NB4 (cell line): ENCODE measurements around the gene TBC1D14.
A peak's percentile ranks its signal among the peaks of the same experiment; 100 is the strongest.

Experiments
- DNase-seq: peaks from one replicate; pipeline ENCODE4 v3.0.0; 2010; ENCODE audit warnings: low read depth
- H3K4me3 ChIP-seq: one replicate; pipeline ENCODE4 v1.5.1; 2011; ENCODE audit warnings: mild to moderate bottlenecking, low read depth, low read length, moderate library complexity
- MYC ChIP-seq: IDR thresholded peaks from 2 replicates; pipeline ENCODE4 v1.6.1; 2011; ENCODE audit warnings: low read depth, low read length
- POLR2A ChIP-seq: IDR thresholded peaks from 2 replicates; pipeline ENCODE4 v1.6.1; 2011; ENCODE audit warnings: mild to moderate bottlenecking; ENCODE audit not compliant: insufficient read length; ENCODE audit errors: extremely low read depth
- TF ChIP-seq, protein P1 (sequence below): IDR thresholded peaks from 2 replicates; pipeline ENCODE4 v1.6.1; 2011; ENCODE audit warnings: low read depth, low read length
- TF ChIP-seq, protein P2 (sequence below): IDR thresholded peaks from one replicate; pipeline ENCODE4 v1.5.1; 2012; ENCODE audit warnings: low read depth, low read length

The TBC1D14 gene

GRCh38 chr4:6881908-6882307, 27.7 kb upstream of the TBC1D14 start:
- DNase-seq = no peak
- H3K4me3 ChIP-seq = no peak overlapping the region
- TF ChIP-seq POLR2A = no peak
- no peak for TF ChIP-seq MYC
- TF ChIP-seq, protein P1, sequence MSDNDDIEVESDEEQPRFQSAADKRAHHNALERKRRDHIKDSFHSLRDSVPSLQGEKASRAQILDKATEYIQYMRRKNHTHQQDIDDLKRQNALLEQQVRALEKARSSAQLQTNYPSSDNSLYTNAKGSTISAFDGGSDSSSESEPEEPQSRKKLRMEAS = no peak

DNA sequence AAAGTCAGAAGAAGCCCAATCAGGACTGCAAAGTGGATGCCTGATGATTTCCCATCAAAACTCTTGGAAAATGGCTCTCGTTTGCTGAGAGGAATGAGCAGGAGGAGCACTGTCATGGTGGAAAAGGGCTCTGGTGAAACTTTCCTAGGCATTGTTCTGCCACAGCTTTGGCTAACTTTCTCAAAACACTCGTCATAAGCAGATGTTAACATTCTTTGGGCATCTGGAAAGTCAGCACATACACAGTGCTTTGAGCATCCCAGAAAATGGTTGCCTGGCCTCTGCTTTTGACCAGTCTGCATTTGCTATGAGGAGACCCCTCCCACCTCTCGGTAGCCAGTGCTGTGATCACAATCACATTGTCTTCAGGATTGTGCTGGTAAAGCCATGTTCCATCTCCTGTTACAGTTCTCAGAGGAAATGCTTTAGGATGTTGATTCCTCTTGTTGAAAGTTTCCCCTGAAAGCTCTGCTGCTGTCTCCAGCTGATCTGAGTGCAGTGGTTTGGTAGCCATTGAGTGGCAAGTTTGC, 25.2 kb upstream of the TBC1D14 start:
- TF ChIP-seq MYC = no peak
- TF ChIP-seq, protein P1 = no peak
- TF ChIP-seq POLR2A = no peak
- TF ChIP-seq, protein P2, sequence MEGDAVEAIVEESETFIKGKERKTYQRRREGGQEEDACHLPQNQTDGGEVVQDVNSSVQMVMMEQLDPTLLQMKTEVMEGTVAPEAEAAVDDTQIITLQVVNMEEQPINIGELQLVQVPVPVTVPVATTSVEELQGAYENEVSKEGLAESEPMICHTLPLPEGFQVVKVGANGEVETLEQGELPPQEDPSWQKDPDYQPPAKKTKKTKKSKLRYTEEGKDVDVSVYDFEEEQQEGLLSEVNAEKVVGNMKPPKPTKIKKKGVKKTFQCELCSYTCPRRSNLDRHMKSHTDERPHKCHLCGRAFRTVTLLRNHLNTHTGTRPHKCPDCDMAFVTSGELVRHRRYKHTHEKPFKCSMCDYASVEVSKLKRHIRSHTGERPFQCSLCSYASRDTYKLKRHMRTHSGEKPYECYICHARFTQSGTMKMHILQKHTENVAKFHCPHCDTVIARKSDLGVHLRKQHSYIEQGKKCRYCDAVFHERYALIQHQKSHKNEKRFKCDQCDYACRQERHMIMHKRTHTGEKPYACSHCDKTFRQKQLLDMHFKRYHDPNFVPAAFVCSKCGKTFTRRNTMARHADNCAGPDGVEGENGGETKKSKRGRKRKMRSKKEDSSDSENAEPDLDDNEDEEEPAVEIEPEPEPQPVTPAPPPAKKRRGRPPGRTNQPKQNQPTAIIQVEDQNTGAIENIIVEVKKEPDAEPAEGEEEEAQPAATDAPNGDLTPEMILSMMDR = no peak
- no peak overlapping the region for H3K4me3 ChIP-seq
- no peak for DNase-seq

GRCh38 chr4:6885953-6886557, 23.6 kb upstream of the TBC1D14 start:
- DNase-seq = peak; percentile 98
- no peak overlapping the region for H3K4me3 ChIP-seq
- TF ChIP-seq MYC (peak; percentile 55; the same call in 1 of the 2 replicates), POLR2A (no peak)
- TF ChIP-seq, protein P1 = peak; percentile 82
- TF ChIP-seq, protein P2 = peak; percentile 81

GRCh38 chr4:6886886-6887285, 22.7 kb upstream of the TBC1D14 start:
- DNase-seq = no peak
- no peak overlapping the region for H3K4me3 ChIP-seq
- TF ChIP-seq, protein P1 = no peak
- TF ChIP-seq POLR2A (no peak), MYC (no peak)
- TF ChIP-seq, protein P2 = no peak

GRCh38 chr4:6887591-6888371, 21.8 kb upstream of the TBC1D14 start:
- DNase-seq = peak; percentile 83
- TF ChIP-seq POLR2A = no peak
- peak; percentile 57; the same call in 1 of the 2 replicates for TF ChIP-seq MYC
- TF ChIP-seq, protein P1 = peak; percentile 57; the same call in 1 of the 2 replicates
- TF ChIP-seq, protein P2 = no peak
- H3K4me3 ChIP-seq = no peak overlapping the region

- H3K4me3 ChIP-seq = no peak overlapping the region
- no peak for TF ChIP-seq MYC
- TF ChIP-seq, protein P2 = no peak
- TF ChIP-seq POLR2A = no peak
- TF ChIP-seq, protein P1 = no peak
- DNase-seq = no peak
Observed at GRCh38 chr4:6888506-6889071, 21.0 kb upstream of the TBC1D14 start.
